GM23248 (cell line): ENCODE measurements around the gene HIVEP3. TPM values are rescaled to one million over a fixed set of nuclear protein-coding genes. Genes with fewer than 3 reads are reported as not detected.

ENCODE experiments used
- DNase-seq: peaks from one replicate; pipeline ENCODE4 v3.0.0-alpha.2; 2015
- H2AFZ ChIP-seq: fragments of 200-600 bp; sonication (generic); 2 replicates; pipeline ENCODE4 v1.6.1; 2016; ENCODE audit warnings: antibody characterized with exemption
- H3F3A ChIP-seq: fragments of 200-600 bp; sonication (generic); 2 replicates; pipeline ENCODE4 v1.6.1; 2016; ENCODE audit warnings: mild to moderate bottlenecking, antibody characterized with exemption, mixed run types; ENCODE audit not compliant: insufficient read depth
- H3K27ac ChIP-seq: fragments of 200-600 bp; sonication (generic); 2 replicates; pipeline ENCODE4 v1.5.1; 2016; ENCODE audit warnings: mild to moderate bottlenecking
- H3K27me3 ChIP-seq: fragments of 200-600 bp; sonication (generic); replicated peaks from 2 replicates; pipeline ENCODE4 v1.6.1; 2016; ENCODE audit warnings: mild to moderate bottlenecking; ENCODE audit not compliant: insufficient read depth
- H3K36me3 ChIP-seq: fragments of 200-600 bp; sonication (generic); 2 replicates; pipeline ENCODE4 v1.6.1; 2016; ENCODE audit warnings: low read depth, mild to moderate bottlenecking
- H3K4me1 ChIP-seq: fragments of 200-600 bp; sonication (generic); 2 replicates; pipeline ENCODE4 v1.6.1; 2016; ENCODE audit warnings: mild to moderate bottlenecking; ENCODE audit not compliant: insufficient read depth
- H3K4me2 ChIP-seq: fragments of 200-600 bp; sonication (generic); one replicate; pipeline ENCODE4 v1.6.1; 2016; ENCODE audit warnings: mild to moderate bottlenecking; ENCODE audit not compliant: unreplicated experiment
- H3K4me3 ChIP-seq: fragments of 200-600 bp; sonication (generic); 2 replicates; pipeline ENCODE4 v1.5.1; 2016; ENCODE audit warnings: mild to moderate bottlenecking
- H3K79me2 ChIP-seq: fragments of 200-600 bp; sonication (generic); 2 replicates; pipeline ENCODE4 v1.6.1; 2016; ENCODE audit warnings: mild to moderate bottlenecking; ENCODE audit not compliant: insufficient read depth
- H3K9ac ChIP-seq: fragments of 200-600 bp; sonication (generic); 2 replicates; pipeline ENCODE4 v1.6.1; 2016; ENCODE audit warnings: mild to moderate bottlenecking
- H3K9me2 ChIP-seq: fragments of 200-600 bp; sonication (generic); 2 replicates; pipeline ENCODE4 v1.6.1; 2016; ENCODE audit warnings: mixed run types, mild to moderate bottlenecking, moderate library complexity; ENCODE audit not compliant: insufficient read depth
- H3K9me3 ChIP-seq: fragments of 200-600 bp; sonication (generic); one replicate; pipeline ENCODE4 v1.6.1; 2017; ENCODE audit warnings: low read depth
- H4K20me1 ChIP-seq: fragments of 200-600 bp; sonication (generic); 2 replicates; pipeline ENCODE4 v1.6.0; 2016; ENCODE audit not compliant: insufficient read depth
- EZH2 ChIP-seq: fragments of 200-600 bp; sonication (generic); IDR thresholded peaks from 2 replicates; pipeline ENCODE4 v1.6.1; 2018; ENCODE audit warnings: antibody characterized with exemption, mild to moderate bottlenecking; ENCODE audit not compliant: insufficient read depth, poor library complexity, severe bottlenecking
- EZH2phosphoT487 ChIP-seq: fragments of 200-600 bp; sonication (generic); IDR thresholded peaks from 2 replicates; pipeline ENCODE4 v1.6.1; 2018; ENCODE audit warnings: antibody characterized with exemption, moderate library complexity, mild to moderate bottlenecking, low read depth; ENCODE audit not compliant: insufficient read depth
- WGBS, 2 experiments: methylation state at CpG; one replicate each; pipeline ENCODE4 v1.1.6; 2015 to 2017; ENCODE audit warnings: low lambda C conversion rate in 2 of 2, low coverage in 1 of 2; ENCODE audit errors: missing lambda C conversion rate in 2 of 2; 5-methylcytosine and 5-hydroxymethylcytosine counted together
- in situ Hi-C: fragments of 300-500 bp; cut with MboI; formaldehyde crosslinking; loops from 2 replicates; pipeline ENCODE4 v1.15.0; 2020
- polyA plus RNA-seq: library from polyadenylated mRNA; unstranded; fragments of >200 nt; fragmentation: Nextera tagmentation; extraction: Ambion mirVana; gene quantifications from 2 replicates; pipeline ENCODE4 v1.2.1, GENCODE V29; 2016
- total RNA-seq: library from RNA; depleted of rRNA; stranded (reverse); fragments of >200 nt; shearing (Covaris generic); gene quantifications from 2 replicates; pipeline ENCODE4 v1.2.3, GENCODE V29; 2014

The HIVEP3 gene
- total and polyA plus RNA-seq, 2 experiments from 2014 or later, result 1.7 to 7.2 TPM

- Histone ChIP-seq H3K4me3 (no peak overlapping the region), H3K4me2 (no peak overlapping the region), H3K36me3 (no peaks in the 10 kb centered on the region), H3K9me3 (no peaks in the 10 kb centered on the region), H3K79me2 (no peaks in the 10 kb centered on the region), H3K9ac (no peak overlapping the region), H2AFZ (no peak overlapping the region), H3F3A (0 out of 2 replicates have a peak, but pooled peaks cover under 1% of the 10 kb centered on the region), H3K27ac (no peak overlapping the region), H3K27me3 (no peaks in the 10 kb centered on the region), H3K4me1 (peaks cover 1% of the 10 kb centered on the region), H3K9me2 (no peaks in the 10 kb centered on the region; the same call in 1 of the 2 replicates), H4K20me1 (no peaks in the 10 kb centered on the region)
- 37 to 48% methylated on average over 4 of the region's 4 CpGs for WGBS, 2 experiments
- no peak for TF ChIP-seq EZH2phosphoT487
- TF ChIP-seq EZH2, result no peak
- DNase-seq, result peak; percentile 47
- in situ Hi-C loops, result no loop called here
These were observed 310.5 kb downstream of the HIVEP3 start for GRCh38 chr1:41608211-41608610.

- H3K9me2 ChIP-seq, result no peaks in the 10 kb centered on the region; the same call in 1 of the 2 replicates
- 55 to 62% methylated on average over 5 of the region's 5 CpGs for WGBS, 2 experiments
- no peak overlapping the region for H3K27ac ChIP-seq
- no peaks in the 10 kb centered on the region for H4K20me1 ChIP-seq
- H3K36me3 ChIP-seq, result no peaks in the 10 kb centered on the region
- no peaks in the 10 kb centered on the region for H3K79me2 ChIP-seq
- H3K9ac ChIP-seq, result no peak overlapping the region
- no peaks in the 10 kb centered on the region for H3K9me3 ChIP-seq
- H3K27me3 ChIP-seq, result no peaks in the 10 kb centered on the region
- H3K4me2 ChIP-seq, result no peak overlapping the region
- in situ Hi-C loops, result no loop called here
- no peaks in the 10 kb centered on the region for H3K4me1 ChIP-seq
- H3K4me3 ChIP-seq, result no peak overlapping the region
- no peaks in the 10 kb centered on the region for H3F3A ChIP-seq
- no peak for DNase-seq
- no peak for TF ChIP-seq EZH2phosphoT487
- TF ChIP-seq EZH2, result no peak
- no peak overlapping the region for H2AFZ ChIP-seq
These were observed 310.9 kb downstream of the HIVEP3 start for GRCh38 chr1:41607808-41608207.

- peak; percentile 39 for DNase-seq
These were observed 318.8 kb downstream of the HIVEP3 start for GRCh38 chr1:41599912-41600311.

GRCh38 chr1:41598325-41598724 lies 320.4 kb downstream of the HIVEP3 start:
- DNase-seq, result no peak
- no peaks in the 10 kb centered on the region for H3K36me3 ChIP-seq
- no peak overlapping the region for H3K9ac ChIP-seq
- H3K79me2 ChIP-seq, result peaks cover 7% of the 10 kb centered on the region
- H3K9me2 ChIP-seq, result no peaks in the 10 kb centered on the region
- TF ChIP-seq EZH2 (no peak), EZH2phosphoT487 (no peak)
- no peaks in the 10 kb centered on the region for H3K27me3 ChIP-seq
- WGBS, 2 experiments, result 85 to 87% methylated on average over 3 of the region's 3 CpGs
- no peaks in the 10 kb centered on the region for H3K4me1 ChIP-seq
- H3K9me3 ChIP-seq, result no peaks in the 10 kb centered on the region
- no peak overlapping the region for H3K4me3 ChIP-seq
- no peak overlapping the region for H3K27ac ChIP-seq
- H2AFZ ChIP-seq, result no peak overlapping the region
- in situ Hi-C loops, result no loop called here
- no peaks in the 10 kb centered on the region; the same call in 1 of the 2 replicates for H3F3A ChIP-seq
- H3K4me2 ChIP-seq, result no peak overlapping the region
- no peaks in the 10 kb centered on the region for H4K20me1 ChIP-seq

More at GRCh38 chr1:41599912-41600311, 318.8 kb downstream of the HIVEP3 start:
- in situ Hi-C loops, result no loop called here
- Histone ChIP-seq H3K9me3 (no peaks in the 10 kb centered on the region), H2AFZ (no peak overlapping the region), H3K4me2 (no peak overlapping the region), H3K4me3 (no peak overlapping the region), H3K4me1 (no peaks in the 10 kb centered on the region), H3K27ac (no peak overlapping the region), H3K9me2 (no peaks in the 10 kb centered on the region), H3F3A (no peaks in the 10 kb centered on the region; the same call in 1 of the 2 replicates), H3K79me2 (peaks cover 7% of the 10 kb centered on the region), H3K27me3 (no peaks in the 10 kb centered on the region), H3K36me3 (no peaks in the 10 kb centered on the region), H3K9ac (no peak overlapping the region), H4K20me1 (no peaks in the 10 kb centered on the region)
- 54 to 63% methylated on average over 5 of the region's 5 CpGs for WGBS, 2 experiments
- TF ChIP-seq EZH2 (no peak), EZH2phosphoT487 (no peak)
